Progenitor cell of endocrine pancreas (in vitro differentiated cells): ENCODE data around the gene NLRC5. TPM values are rescaled to one million over a fixed set of nuclear protein-coding genes. Genes with fewer than 3 reads are reported as not detected.

Experiments
- DNase-seq: peaks from one replicate; pipeline ENCODE4 v3.0.0; 2021; ENCODE audit warnings: low spot score; ENCODE audit not compliant: unreplicated experiment
- H3K27ac Mint-ChIP-seq: 2 replicates; pipeline ENCODE4 v1.8.0; 2021; ENCODE audit warnings: mild to moderate bottlenecking, moderate library complexity, mixed read lengths
- H3K27me3 Mint-ChIP-seq: 2 replicates; pipeline ENCODE4 v1.8.0; 2021; ENCODE audit warnings: mixed read lengths
- H3K36me3 Mint-ChIP-seq: 2 replicates; pipeline ENCODE4 v1.8.0; 2022; ENCODE audit warnings: mixed read lengths; ENCODE audit not compliant: insufficient read depth
- H3K4me1 Mint-ChIP-seq: 2 replicates; pipeline ENCODE4 v1.8.0; 2021; ENCODE audit warnings: low read depth, mixed read lengths
- H3K4me3 Mint-ChIP-seq: 2 replicates; pipeline ENCODE4 v1.8.0; 2021; ENCODE audit warnings: low read depth, mild to moderate bottlenecking, moderate library complexity, mixed read lengths
- H3K9me3 Mint-ChIP-seq: 2 replicates; pipeline ENCODE4 v1.8.0; 2021; ENCODE audit warnings: low read depth, mixed read lengths
- CTCF ChIP-seq: fragments of 200-600 bp; sonication (generic); IDR thresholded peaks from one replicate; pipeline ENCODE4 v1.5.0; 2021; ENCODE audit warnings: antibody characterized with exemption, mild to moderate bottlenecking; ENCODE audit not compliant: unreplicated experiment
- total RNA-seq: library from RNA; stranded (reverse); gene quantifications from 2 replicates; pipeline ENCODE4 v1.2.1, GENCODE V29; 2021

Gene NLRC5
- total RNA-seq, 1 donor from 2014 or later, result not detected

GRCh38 chr16:57091200-57091974 lies 102.0 kb downstream of the NLRC5 start:
- TF ChIP-seq CTCF, result no peak
- Mint-ChIP-seq H3K36me3 (no peaks in the 10 kb centered on the region), H3K9me3 (no peaks in the 10 kb centered on the region), H3K27ac (peak overlapping the region; percentile 84), H3K27me3 (peaks cover 59% of the 10 kb centered on the region), H3K4me3 (peak overlapping the region; percentile 77), H3K4me1 (peaks cover 7% of the 10 kb centered on the region)
- DNase-seq, result peak; percentile 26

GRCh38 chr16:57091975-57092785 lies 102.8 kb downstream of the NLRC5 start, which contains the start of gene CPNE2:
Gene CPNE2 (plus strand): TSS chr16:57092583. CDS start chr16:57110743, 18,160 bp downstream.
- Mint-ChIP-seq H3K4me3 (peak within 1 kb of the TSS; percentile 77), H3K36me3 (no peaks in the 10 kb centered on the region), H3K27me3 (peaks cover 57% of the 10 kb centered on the region), H3K4me1 (peaks cover 7% of the 10 kb centered on the region), H3K9me3 (no peaks in the 10 kb centered on the region), H3K27ac (peak within 1 kb of the TSS; percentile 84)
- peak; percentile 47 for DNase-seq
- TF ChIP-seq CTCF, result no peak

- Mint-ChIP-seq H3K9me3 (no peaks in the 10 kb centered on the region), H3K27me3 (peaks cover 58% of the 10 kb centered on the region), H3K27ac (no peak overlapping the region), H3K36me3 (no peaks in the 10 kb centered on the region), H3K4me3 (peak overlapping the region; percentile 73), H3K4me1 (peaks cover 7% of the 10 kb centered on the region)
- peak; percentile 44 for DNase-seq
- peak; percentile 79 for TF ChIP-seq CTCF
Observed at GRCh38 chr16:57092786-57093411, 103.5 kb downstream of the NLRC5 start.

GRCh38 chr16:57093666-57094564 lies 104.6 kb downstream of the NLRC5 start:
- H3K4me3 Mint-ChIP-seq, result peak overlapping the region; percentile 73
- no peaks in the 10 kb centered on the region for H3K36me3 Mint-ChIP-seq
- H3K27me3 Mint-ChIP-seq, result peaks cover 59% of the 10 kb centered on the region
- H3K4me1 Mint-ChIP-seq, result peaks cover 7% of the 10 kb centered on the region
- no peak overlapping the region for H3K27ac Mint-ChIP-seq
- TF ChIP-seq CTCF, result no peak
- DNase-seq, result no peak
- H3K9me3 Mint-ChIP-seq, result no peaks in the 10 kb centered on the region
